ENCODE results near the gene DCDC1.

Gene DCDC1

GRCh38 chr11:30893318-30893717 lies 476.2 kb downstream of the DCDC1 start:
- no peak for DNase-seq

DNA sequence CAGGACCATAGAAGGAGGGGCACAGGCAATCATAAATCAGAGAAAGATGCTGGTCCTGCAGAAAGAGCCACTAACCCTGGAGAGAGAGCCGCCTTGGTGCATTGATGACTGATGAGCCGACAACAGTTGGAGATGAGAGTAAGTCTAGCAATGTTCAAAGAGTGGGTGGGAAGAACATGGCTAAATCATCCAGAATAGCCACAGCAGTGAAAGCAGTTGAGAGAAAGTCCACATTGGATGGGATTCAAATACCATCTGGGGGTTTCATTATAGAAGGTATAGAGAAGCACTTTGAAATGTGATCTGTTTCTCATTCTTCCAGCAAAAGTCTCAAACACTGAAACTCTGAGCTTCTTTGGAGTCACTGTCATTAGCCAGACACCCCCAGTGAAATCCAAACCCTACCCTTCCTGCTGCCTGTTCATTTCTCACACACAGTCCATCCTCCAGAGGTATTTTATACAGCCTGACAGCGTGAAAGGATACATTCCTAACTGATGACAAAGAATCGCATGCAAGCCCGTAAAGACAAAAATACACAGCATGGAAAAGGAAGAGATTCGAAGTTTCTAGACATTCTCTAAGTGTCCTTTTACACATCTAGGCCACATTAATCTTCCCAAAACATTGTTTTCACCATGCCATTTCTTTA lies 480.3 kb downstream of the DCDC1 start:
- peak; percentile 76 for DNase-seq

GRCh38 chr11:30879322-30880005 lies 490.1 kb downstream of the DCDC1 start:
- DNase-seq = peak; percentile 13

- DNase-seq = no peak
Measured at GRCh38 chr11:30878400-30878799, 491.1 kb downstream of the DCDC1 start.

DNA sequence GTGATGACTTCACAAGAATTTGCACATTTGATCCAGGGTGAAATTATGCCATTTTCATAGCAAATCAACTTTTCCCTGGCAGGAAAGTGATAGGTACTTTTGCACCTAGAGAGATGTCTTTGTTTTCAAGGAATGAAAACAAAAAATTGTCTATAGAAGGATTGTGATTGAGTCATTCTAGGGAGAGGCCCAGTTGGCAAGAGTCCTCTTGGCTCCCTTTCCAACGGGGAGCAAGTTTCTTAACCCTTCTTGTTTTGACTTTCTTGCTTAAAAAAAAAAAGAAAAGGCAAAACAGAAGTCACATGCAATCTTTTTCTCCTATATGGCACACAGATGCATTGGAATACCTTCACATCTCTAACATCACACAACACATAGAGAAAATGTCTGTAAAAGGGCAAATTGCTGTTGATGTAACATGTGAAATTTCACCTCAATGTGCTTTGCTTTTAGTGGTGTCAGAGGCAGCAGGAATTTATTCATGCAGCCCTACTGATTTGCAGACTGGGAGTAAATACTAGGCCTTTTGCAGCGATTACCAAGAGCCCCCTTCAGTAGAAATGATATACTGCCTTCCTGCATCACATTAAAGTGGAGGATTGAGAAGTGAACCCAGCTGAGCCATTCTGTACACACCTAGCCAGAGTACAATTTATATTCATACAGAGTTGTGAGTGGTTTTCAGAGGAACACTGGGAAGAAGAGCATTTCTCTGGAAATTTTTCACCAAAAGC lies 492.7 kb downstream of the DCDC1 start:
- peak; percentile 26 for DNase-seq

- DNase-seq = no peak
Measured at GRCh38 chr11:30876228-30876627, 493.3 kb downstream of the DCDC1 start.

DNA sequence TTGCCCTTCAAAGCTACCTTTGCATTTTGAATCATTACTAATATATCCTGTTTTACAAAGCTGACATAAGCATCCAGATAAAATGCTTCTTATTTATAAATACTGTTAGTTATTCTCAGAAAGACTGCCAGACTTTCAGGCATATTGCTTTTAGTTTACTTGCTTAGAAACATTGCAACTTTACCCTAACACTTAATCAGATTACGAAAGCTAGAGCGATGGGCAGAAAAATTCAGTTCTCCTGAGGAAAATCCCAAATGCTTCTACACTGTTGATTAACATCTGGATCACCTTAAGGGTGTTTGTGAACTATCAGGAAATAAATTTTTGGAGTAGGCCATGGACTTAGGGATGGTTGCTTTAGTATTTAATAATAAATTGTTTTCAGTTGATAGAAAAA lies 493.7 kb downstream of the DCDC1 start:
- no peak for DNase-seq

- no peak for DNase-seq
Measured at GRCh38 chr11:30873924-30874610, 495.5 kb downstream of the DCDC1 start.

DNA sequence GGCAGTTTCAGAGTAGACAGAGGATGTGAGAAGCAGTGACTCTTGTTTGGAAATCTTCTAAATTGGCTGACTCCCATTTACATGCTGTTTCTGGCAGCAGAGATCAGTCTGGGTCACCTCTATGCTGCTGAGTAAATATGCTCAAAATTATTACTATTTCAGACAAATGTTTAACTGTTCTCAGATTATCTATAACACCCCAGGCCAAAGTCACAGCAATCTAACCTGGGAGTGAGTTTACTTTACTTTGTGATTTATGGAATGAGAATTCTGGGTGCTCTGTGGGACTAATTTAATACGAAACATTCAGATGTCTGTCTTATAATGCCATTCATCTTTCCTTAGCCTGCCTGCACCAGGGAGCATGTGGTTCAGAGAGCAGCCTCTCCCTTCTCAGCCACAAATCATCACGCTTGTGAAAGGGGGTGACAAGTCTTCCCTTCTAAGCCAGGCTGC lies 500.9 kb downstream of the DCDC1 start:
- no peak for DNase-seq

GRCh38 chr11:30863209-30863608 lies 506.3 kb downstream of the DCDC1 start:
- no peak for DNase-seq

DNA sequence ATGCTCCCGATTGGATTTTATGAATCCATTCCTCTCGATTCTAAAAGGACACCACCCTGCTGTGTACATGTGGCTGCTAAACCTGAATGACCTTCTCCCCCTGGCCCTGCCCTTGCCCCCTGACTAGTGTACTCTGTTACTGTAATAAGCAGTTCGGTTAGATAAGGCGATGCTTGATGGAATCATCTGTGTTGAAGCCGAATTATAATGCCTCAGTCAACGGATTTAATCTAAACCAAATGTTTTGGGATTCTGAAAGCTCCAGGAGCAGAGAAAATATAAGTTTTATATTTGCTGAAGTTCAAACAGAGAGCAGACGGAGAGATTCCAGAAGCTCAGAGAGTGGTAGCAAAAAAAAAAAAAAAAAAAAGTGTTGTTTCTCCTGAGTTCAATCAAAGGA lies 508.0 kb downstream of the DCDC1 start:
- no peak for DNase-seq

DNA sequence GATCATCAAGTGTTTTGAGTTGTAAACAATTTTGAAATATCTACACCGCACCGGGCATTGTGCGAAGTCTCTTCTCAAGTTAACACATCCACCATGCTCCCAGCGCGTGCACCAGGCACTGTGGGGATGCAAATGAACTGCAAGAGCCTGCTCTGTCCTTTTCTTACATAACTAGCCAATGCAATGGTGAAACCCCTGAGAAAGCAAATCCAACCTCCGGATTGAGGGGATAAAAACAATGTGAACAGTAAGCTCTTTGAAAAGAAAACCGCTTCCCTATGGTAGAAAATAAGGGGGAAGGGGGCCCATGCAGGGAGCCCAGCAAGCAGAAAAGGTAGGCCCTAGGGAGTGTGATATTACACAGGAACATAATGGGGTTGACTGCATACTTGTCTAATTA lies 508.5 kb downstream of the DCDC1 start:
- DNase-seq = no peak

GRCh38 chr11:30860146-30860545 lies 509.4 kb downstream of the DCDC1 start:
- no peak for DNase-seq

DNA sequence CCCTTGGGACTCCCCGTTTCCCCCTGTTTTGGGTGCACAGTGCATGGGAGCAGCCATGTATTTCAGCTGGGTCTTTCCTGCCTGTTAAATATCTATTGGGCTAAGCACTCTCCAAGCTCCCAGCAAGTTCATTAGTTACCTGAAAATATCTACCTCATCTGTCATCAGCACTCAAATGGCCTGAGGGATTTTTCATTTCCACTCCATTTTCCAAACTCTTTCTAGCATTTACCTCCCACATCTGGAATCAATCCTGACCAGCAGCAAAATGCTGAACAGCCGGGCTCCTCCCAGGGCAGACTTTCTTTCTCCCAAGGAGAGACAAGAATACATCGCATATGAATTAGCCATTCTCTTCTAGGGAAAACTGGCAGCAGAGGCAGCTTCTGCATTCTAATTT lies 509.9 kb downstream of the DCDC1 start:
- DNase-seq = no peak

DNA sequence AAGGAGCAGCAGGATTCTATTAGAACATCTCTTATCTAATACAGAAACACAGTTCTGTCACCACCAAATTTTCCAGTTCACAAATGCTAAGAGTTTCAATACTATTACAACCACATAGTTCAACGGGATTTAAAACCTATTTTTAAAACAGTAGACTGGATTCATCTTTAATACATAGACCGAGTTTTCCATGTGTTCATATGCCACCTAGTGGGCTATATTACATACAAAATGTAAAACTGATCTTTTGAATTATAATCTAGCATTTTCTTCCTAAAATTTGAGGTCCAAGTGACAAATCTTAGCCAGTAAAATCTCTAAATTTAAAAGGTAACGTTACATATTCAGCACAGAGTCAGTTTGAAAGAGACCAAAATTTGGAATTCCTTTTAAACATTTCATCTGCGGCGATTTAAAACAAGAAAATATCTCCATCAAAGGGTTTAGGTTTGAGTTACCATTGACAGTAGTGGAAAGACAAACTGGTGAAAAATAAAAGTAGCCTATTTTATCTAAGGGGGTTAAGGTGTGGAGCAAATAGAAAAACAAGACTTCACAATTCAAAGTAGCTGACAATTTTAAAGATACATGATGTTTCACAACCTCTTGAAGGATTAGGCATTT lies 514.0 kb downstream of the DCDC1 start:
- DNase-seq = peak; percentile 18

GRCh38 chr11:30853439-30853838 lies 516.1 kb downstream of the DCDC1 start:
- no peak for DNase-seq

DNA sequence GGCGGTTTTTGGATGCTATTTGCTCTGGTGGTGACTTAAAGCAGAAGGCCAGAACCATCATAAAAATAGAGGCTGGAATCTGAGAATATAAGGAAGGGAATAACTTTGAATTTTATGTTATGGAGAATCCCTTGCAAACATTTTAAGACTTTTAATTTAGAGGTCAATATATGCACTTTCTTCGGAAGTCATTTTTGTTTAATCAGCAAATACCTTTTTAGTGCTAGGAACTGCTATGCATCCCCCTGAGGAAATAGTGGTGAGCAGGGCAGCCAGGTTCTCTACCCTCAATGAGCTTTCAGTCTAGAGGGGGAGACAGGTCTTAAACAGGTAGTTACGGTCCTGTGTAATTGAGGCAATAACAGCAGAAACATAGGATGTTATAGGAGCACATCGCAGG lies 516.9 kb downstream of the DCDC1 start:
- no peak for DNase-seq

DNA sequence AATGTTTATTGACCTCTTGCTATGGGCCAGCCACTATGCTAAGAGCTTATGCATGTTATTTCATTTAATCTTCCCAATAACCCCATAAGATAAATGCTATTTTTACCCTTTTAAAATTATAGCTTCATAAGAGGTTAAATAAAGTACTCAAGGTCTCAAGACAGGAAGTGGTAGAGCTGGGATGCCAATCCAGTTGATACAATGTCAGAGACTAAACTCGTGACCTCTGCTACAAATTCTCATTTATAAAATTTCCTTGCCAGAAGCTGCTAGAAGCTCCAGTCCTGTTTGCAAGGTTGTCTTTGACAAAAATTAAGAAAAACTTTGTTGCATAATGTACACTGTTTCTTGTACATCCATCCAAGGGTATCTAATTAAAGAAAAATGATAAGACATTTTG lies 517.4 kb downstream of the DCDC1 start:
- DNase-seq = no peak

DNA sequence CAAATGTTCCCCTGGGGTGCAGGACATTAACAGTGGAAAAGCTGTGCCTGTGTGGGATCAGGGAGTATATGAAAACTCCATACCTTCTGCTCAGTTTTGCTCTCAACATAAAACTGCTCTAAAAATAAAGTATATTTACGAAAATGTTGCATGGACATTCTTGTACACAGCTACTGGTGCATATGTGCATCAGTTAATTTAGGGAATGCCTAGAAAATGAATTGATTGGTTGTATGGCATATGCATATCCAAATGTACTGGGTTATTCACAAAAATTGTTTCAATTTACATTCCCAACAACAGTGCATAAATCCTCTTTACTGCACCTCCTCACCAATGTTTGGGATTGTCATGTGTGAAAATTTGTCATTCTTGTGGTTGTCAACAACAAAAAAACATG lies 532.3 kb downstream of the DCDC1 start:
- no peak for DNase-seq

DNA sequence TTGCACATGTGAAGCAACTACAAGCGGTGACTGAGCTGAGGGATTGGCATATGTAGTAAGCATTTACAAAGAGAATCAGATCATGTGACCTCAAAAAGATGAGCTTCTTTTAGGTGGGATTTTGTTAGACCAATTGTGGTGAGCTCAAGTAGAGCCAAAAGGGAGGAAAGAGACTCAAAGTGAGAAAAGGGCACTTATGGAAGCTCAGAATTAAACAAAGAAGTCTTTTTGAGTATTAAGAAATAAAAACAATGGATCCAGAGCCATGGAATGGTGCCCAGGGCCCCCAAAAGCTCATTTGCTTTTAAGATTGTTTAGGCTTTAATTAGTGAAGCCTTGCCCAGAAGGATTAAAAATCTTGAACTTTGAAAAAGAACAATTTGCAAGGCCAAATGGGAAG lies 536.7 kb downstream of the DCDC1 start:
- no peak for DNase-seq

GRCh38 chr11:30830681-30831080 lies 538.9 kb downstream of the DCDC1 start:
- DNase-seq = no peak

GRCh38 chr11:30826911-30827310 lies 542.6 kb downstream of the DCDC1 start:
- no peak for DNase-seq

GRCh38 chr11:30825723-30826122 lies 543.8 kb downstream of the DCDC1 start:
- DNase-seq = no peak

All from fibroblast of skin of right biceps (primary cell).